NCI-H2227 (cell line): Measurements from ENCODE around the gene FGF9.

Source experiments
- DNase-seq: peaks from one replicate; lab custom pipeline; 2025; ENCODE audit not compliant: unreplicated experiment; lab: John Stamatoyannopoulos, UW

Gene FGF9

DNA sequence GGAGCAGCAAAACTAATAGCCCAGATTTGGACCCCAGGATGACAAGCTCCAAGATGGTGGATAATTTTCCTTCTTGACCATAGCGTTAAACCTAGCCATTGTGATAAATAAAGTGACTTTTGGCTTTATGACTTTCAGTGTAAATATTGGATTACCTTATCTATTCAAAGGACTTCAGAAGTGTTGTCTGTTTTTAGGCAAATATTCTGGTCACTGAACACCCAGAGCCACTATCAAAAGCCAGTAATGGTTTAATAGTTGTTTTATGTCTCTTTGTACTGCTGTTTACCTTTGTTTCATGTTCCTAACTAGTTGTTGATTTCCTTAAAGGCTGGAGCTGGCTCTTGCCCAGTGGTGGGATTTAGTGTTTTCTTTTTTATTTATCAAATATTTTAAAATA lies 81.6 kb downstream of the FGF9 start:
- DNase-seq = no peak

DNA sequence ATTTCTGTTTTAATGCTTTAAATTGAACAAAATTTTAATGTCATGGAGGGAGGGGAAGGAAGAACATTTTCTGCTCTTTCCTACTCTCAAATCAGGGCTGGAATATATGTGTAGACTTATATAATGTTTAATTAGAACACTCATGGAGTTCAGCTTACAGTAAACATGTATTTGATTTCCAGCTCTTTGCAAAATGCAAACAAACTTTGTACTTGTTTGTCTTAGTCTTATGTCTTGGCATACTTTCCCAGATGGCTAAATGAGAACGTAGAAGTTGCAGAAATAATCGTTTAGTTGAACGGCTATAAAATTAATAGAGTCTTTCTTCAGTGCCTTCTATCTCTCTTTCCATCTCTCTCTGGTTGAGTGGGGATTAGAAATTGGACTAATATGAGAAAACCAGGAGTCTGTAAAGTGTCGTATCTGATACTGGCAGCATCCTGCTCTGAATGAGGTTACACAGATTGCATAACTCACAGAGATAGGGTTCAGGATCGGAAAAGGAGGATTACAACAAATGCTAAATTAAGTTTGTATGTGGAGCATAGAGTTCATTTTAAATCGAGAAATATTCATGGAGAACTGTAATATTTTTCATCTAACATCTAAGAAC lies 82.3 kb downstream of the FGF9 start:
- DNase-seq = no peak
